H1 (cell line): ENCODE measurements around the gene ANKIB1. TPM values are rescaled to one million over a fixed set of nuclear protein-coding genes. Genes with fewer than 3 reads are reported as not detected.

Experiments
- CTCF ChIA-PET: fragments of 300-600 bp; sonication (Branson Sonifier 250); formaldehyde crosslinking; loops from one replicate; lab custom pipeline; 2021; ENCODE audit not compliant: partially characterized antibody; lab: Charles Lee
- POLR2A ChIA-PET: fragments of 300-600 bp; sonication (Branson Sonifier 250); formaldehyde crosslinking; loops from one replicate; lab custom pipeline; 2021; ENCODE audit warnings: inconsistent platforms; ENCODE audit not compliant: partially characterized antibody; lab: Charles Lee
- DNase-seq, 2 experiments: peaks; one replicate each; pipeline versions ENCODE4 v3.0.0 to v3.0.0-alpha.2; 2010 to 2022; ENCODE audit warnings: low spot score in 2 of 2, low read depth in 1 of 2, mixed read lengths in 1 of 2
- FAIRE-seq: peaks from 2 replicates; lab custom pipeline; 2011; peaks lifted over from hg19 to GRCh38; lab: Jason Lieb, UNC
- H2AFZ ChIP-seq: 2 replicates; pipeline ENCODE4 v1.8.1; 2012; ENCODE audit warnings: low read length, inconsistent platforms
- H2AK5ac ChIP-seq: 2 replicates; pipeline ENCODE4 v1.6.1; 2013; ENCODE audit warnings: low read depth, low read length
- H2BK120ac ChIP-seq: replicated peaks from 2 replicates; pipeline ENCODE3; 2013; ENCODE audit warnings: low read depth, low read length, inconsistent platforms
- H2BK12ac ChIP-seq: 2 replicates; pipeline ENCODE4 v1.6.1; 2013; ENCODE audit warnings: low read depth, low read length
- H2BK15ac ChIP-seq: 2 replicates; pipeline ENCODE4 v1.6.1; 2013; ENCODE audit warnings: low read length
- H2BK20ac ChIP-seq: 2 replicates; pipeline ENCODE4 v1.6.1; 2013; ENCODE audit warnings: low read length
- H2BK5ac ChIP-seq: 2 replicates; pipeline ENCODE4 v1.6.1; 2013; ENCODE audit warnings: low read depth, low read length
- H3K14ac ChIP-seq: 2 replicates; pipeline ENCODE4 v1.6.1; 2013; ENCODE audit warnings: inconsistent platforms; ENCODE audit not compliant: insufficient read length
- H3K18ac ChIP-seq: 2 replicates; pipeline ENCODE4 v1.6.1; 2013; ENCODE audit warnings: low read length; ENCODE audit errors: extremely low read depth
- H3K23ac ChIP-seq: 2 replicates; pipeline ENCODE4 v1.6.1; 2013; ENCODE audit warnings: inconsistent platforms; ENCODE audit not compliant: insufficient read length
- H3K23me2 ChIP-seq: 2 replicates; pipeline ENCODE4 v1.6.1; 2013; ENCODE audit warnings: low read depth, low read length
- H3K27ac ChIP-seq: 2 replicates; pipeline ENCODE4 v1.6.1; 2011; ENCODE audit warnings: low read depth, low read length, inconsistent platforms
- H3K27me3 ChIP-seq, 4 experiments: replicated peaks in 1 of 4; 1 replicate in 1 of 4; 2 replicates in 3 of 4; pipeline versions ENCODE4 v1.6.1 to v1.8.1; 2011 to 2013; ENCODE audit warnings: low read length in 3 of 4, mild to moderate bottlenecking in 3 of 4, inconsistent platforms in 2 of 4, mixed read lengths in 2 of 4, moderate library complexity in 1 of 4; ENCODE audit not compliant: control insufficient read depth in 3 of 4, insufficient read depth in 3 of 4; ENCODE audit errors: extremely low read depth in 1 of 4
- H3K36me3 ChIP-seq, 4 experiments: 2 replicates each; pipeline versions ENCODE4 v1.6.1 to v1.8.1; 2011 to 2013; ENCODE audit warnings: mild to moderate bottlenecking in 4 of 4, low read length in 3 of 4, moderate library complexity in 2 of 4, control low read depth in 1 of 4, inconsistent platforms in 1 of 4; ENCODE audit not compliant: insufficient read depth in 4 of 4, control insufficient read depth in 2 of 4
- H3K4ac ChIP-seq: replicated peaks from 2 replicates; pipeline ENCODE3; 2013; ENCODE audit warnings: low read length, low read depth, mixed read lengths, inconsistent platforms; ENCODE audit not compliant: insufficient read length
- H3K4me1 ChIP-seq, 4 experiments: replicated peaks in 1 of 4; 1 replicate in 1 of 4; 2 replicates in 3 of 4; pipeline versions ENCODE4 v1.6.1 to v1.8.1; 2011 to 2013; ENCODE audit warnings: low read length in 3 of 4, inconsistent platforms in 2 of 4, mixed read lengths in 1 of 4; ENCODE audit not compliant: insufficient read depth in 4 of 4, control insufficient read depth in 3 of 4
- H3K4me2 ChIP-seq, 2 experiments: 2 replicates each; pipeline versions ENCODE4 v1.6.1 to v1.8.1; 2011 to 2013; ENCODE audit warnings: low read depth in 2 of 2, low read length in 2 of 2, control low read depth in 1 of 2, inconsistent platforms in 1 of 2, mild to moderate bottlenecking in 1 of 2; ENCODE audit not compliant: insufficient read depth in 1 of 2
- H3K4me3 ChIP-seq, 4 experiments: fragments of 200-600, 300-600 bp in 1 of 4; sonication (generic), shearing (Covaris generic), sonication (Bioruptor Twin) in 1 of 4; 2 replicates each; pipeline versions ENCODE4 v1.5.1 to v1.8.1; 2011 to 2016; ENCODE audit warnings: low read length in 4 of 4, low read depth in 3 of 4, control low read depth in 2 of 4, inconsistent platforms in 2 of 4, mild to moderate bottlenecking in 2 of 4, mixed read lengths in 1 of 4, moderate library complexity in 1 of 4; ENCODE audit not compliant: insufficient read depth in 2 of 4; ENCODE audit errors: extremely low read depth in 1 of 4
- H3K56ac ChIP-seq: replicated peaks from 2 replicates; pipeline ENCODE3; 2013; ENCODE audit warnings: low read depth, mild to moderate bottlenecking, mixed read lengths, low read length, inconsistent platforms; ENCODE audit not compliant: insufficient read length
- H3K79me1 ChIP-seq: 2 replicates; pipeline ENCODE4 v1.6.1; 2013; ENCODE audit warnings: low read depth, low read length, control low read depth
- H3K79me2 ChIP-seq, 2 experiments: 2 replicates each; pipeline versions ENCODE4 v1.6.1 to v1.8.1; 2012 to 2013; ENCODE audit warnings: low read length in 2 of 2, mild to moderate bottlenecking in 2 of 2, inconsistent platforms in 1 of 2; ENCODE audit not compliant: insufficient read depth in 2 of 2, control insufficient read depth in 1 of 2
- H3K9ac ChIP-seq, 4 experiments: replicated peaks in 1 of 4; 1 replicate in 1 of 4; 2 replicates in 3 of 4; pipeline versions ENCODE4 v1.6.1 to v1.8.1; 2011 to 2013; ENCODE audit warnings: low read depth in 3 of 4, low read length in 3 of 4, control low read depth in 2 of 4, mild to moderate bottlenecking in 2 of 4, moderate library complexity in 2 of 4, inconsistent platforms in 1 of 4; ENCODE audit errors: extremely low read depth in 1 of 4
- H3K9me3 ChIP-seq, 2 experiments: 2 replicates each; pipeline versions ENCODE4 v1.6.1 to v1.8.1; 2012 to 2013; ENCODE audit warnings: mild to moderate bottlenecking in 2 of 2, moderate library complexity in 2 of 2, control low read depth in 1 of 2, inconsistent platforms in 1 of 2, low read depth in 1 of 2, low read length in 1 of 2, mixed read lengths in 1 of 2; ENCODE audit not compliant: insufficient read depth in 2 of 2
- H4K20me1 ChIP-seq, 2 experiments: replicated peaks in 1 of 2; 2 replicates each; pipeline versions ENCODE3 to v1.8.1; 2011 to 2013; ENCODE audit warnings: inconsistent platforms in 2 of 2, low read length in 2 of 2, mild to moderate bottlenecking in 1 of 2; ENCODE audit not compliant: insufficient read depth in 2 of 2, control insufficient read depth in 1 of 2
- H4K5ac ChIP-seq: 2 replicates; pipeline ENCODE4 v1.6.1; 2013; ENCODE audit warnings: low read length, low read depth, mixed read lengths, inconsistent platforms; ENCODE audit not compliant: insufficient read length
- H4K8ac ChIP-seq: 2 replicates; pipeline ENCODE4 v1.8.0; 2013; ENCODE audit warnings: mild to moderate bottlenecking, moderate library complexity, low read length, inconsistent platforms; ENCODE audit not compliant: insufficient read depth; ENCODE audit errors: extremely low read depth
- H4K91ac ChIP-seq: replicated peaks from 2 replicates; pipeline ENCODE3; 2013; ENCODE audit warnings: low read length, mixed read lengths, inconsistent platforms; ENCODE audit not compliant: insufficient read length
- JUN ChIP-seq: IDR thresholded peaks from 2 replicates; pipeline ENCODE4 v1.6.1; 2011; ENCODE audit warnings: low read depth, mild to moderate bottlenecking, improper control_type of control experiment, low read length
- TEAD4 ChIP-seq: IDR thresholded peaks from 2 replicates; pipeline ENCODE4 v1.6.1; 2012; ENCODE audit warnings: low read depth, low read length, inconsistent platforms, mixed read lengths
- WGBS, 2 experiments: shearing (Covaris generic) in 1 of 2; methylation state at CpG; one replicate each; pipeline versions ENCODE4 v1.1.6 to v1.1.7; 2013 to 2015; ENCODE audit warnings: low lambda C conversion rate in 2 of 2, mixed read lengths in 2 of 2, inconsistent platforms in 1 of 2, low coverage in 1 of 2, missing lambda C conversion rate in 1 of 2; ENCODE audit not compliant: insufficient replicate concordance in 2 of 2, insufficient coverage in 1 of 2, insufficient read length in 1 of 2; ENCODE audit errors: extremely low coverage in 1 of 2, missing lambda C conversion rate in 1 of 2; 5-methylcytosine and 5-hydroxymethylcytosine counted together
- polyA plus RNA-seq, 7 experiments: library from polyadenylated mRNA; depleted of rRNA in 3 of 7; stranded (reverse) in 5 of 7; unstranded in 2 of 7; fragments of >200 nt in 5 of 7; fragments of 200-250 nt in 2 of 7; gene quantifications; 1 replicate in 5 of 7; 2 replicates in 1 of 7; 4 replicates in 1 of 7; pipeline versions ENCODE4 v1.2.1 to v1.2.3, GENCODE V29; 2011 to 2013; ENCODE audit warnings: missing spikeins in 2 of 7, mixed read lengths in 2 of 7
- total RNA-seq: library from RNA; stranded (reverse); fragmentation: NEBNext Ultra II Directional; extraction: Animal tissue kit (Norgen Biotek cat#: 25700); gene quantifications from 2 replicates; pipeline ENCODE4 v1.2.1, GENCODE V29; 2021

ANKIB1 gene
- total and polyA plus RNA-seq, 2 of the 8 experiments (the other 6 are each of a cell fraction or from before 2014, with no cell fraction given), result 19.2 to 43.0 TPM

GRCh38 chr7:92275327-92275726 is 29.6 kb downstream of the ANKIB1 start:
- no peak overlapping the region for H2BK20ac ChIP-seq
- no peak overlapping the region for H3K9ac ChIP-seq
- peaks cover 6 to 62% of the 10 kb centered on the region in 2 experiments; a peak in 3 of 4 replicates for H3K79me2 ChIP-seq
- peaks cover 4 to 10% (median 6%) of the 10 kb centered on the region in 4 experiments for H3K4me1 ChIP-seq
- no peak overlapping the region for H2BK15ac ChIP-seq
- no peak overlapping the region for H3K27ac ChIP-seq
- H3K9me3 ChIP-seq, result no peaks in the 10 kb centered on the region
- H2BK5ac ChIP-seq, result no peak overlapping the region
- H2BK12ac ChIP-seq, result no peak overlapping the region
- H2AK5ac ChIP-seq, result no peak overlapping the region
- 91% methylated on average over 4 of the region's 4 CpGs; no CpG with 5 or more reads in 1 of the 2 experiments for WGBS, 2 experiments
- H2AFZ ChIP-seq, result no peak overlapping the region
- no peaks in the 10 kb centered on the region for H3K36me3 ChIP-seq
- peaks cover 5% of the 10 kb centered on the region; the same call in 1 of the 2 replicates for H3K79me1 ChIP-seq
- POLR2A ChIA-PET, result interaction anchor here (0.8 kb wide), 1 partner anchor 28 kb away, joined by 3 read pairs; no protein-coding TSS in a partner anchor
- H3K56ac ChIP-seq, result no peak overlapping the region
- no peaks in the 10 kb centered on the region for H3K23me2 ChIP-seq
- H3K4me2 ChIP-seq, result no peak overlapping the region
- FAIRE-seq, result no peak
- H3K23ac ChIP-seq, result no peak overlapping the region
- no peak overlapping the region for H3K14ac ChIP-seq
- no peak overlapping the region for H4K91ac ChIP-seq
- H3K4me3 ChIP-seq, result no peak overlapping the region
- H2BK120ac ChIP-seq, result no peak overlapping the region
- no peaks in the 10 kb centered on the region for H3K27me3 ChIP-seq
- peaks cover 5 to 8% of the 10 kb centered on the region in 2 experiments for H4K20me1 ChIP-seq
- DNase-seq, result no peak
- no peak overlapping the region for H4K5ac ChIP-seq
- no peak overlapping the region for H4K8ac ChIP-seq
- CTCF ChIA-PET, result interaction anchor here (1.4 kb wide), 1 partner anchor 172 kb away, joined by 3 read pairs; the partner anchor contains the start of gene GATAD1
- H3K18ac ChIP-seq, result no peak overlapping the region
- no peak overlapping the region for H3K4ac ChIP-seq
- TF ChIP-seq JUN (no peak), TEAD4 (no peak)
